C1 segment of cervical spinal cord (tissue), 14 donors: Measurements from ENCODE around the gene NDUFAF3.

ENCODE experiments used
- DNase-seq, 14 donors: peaks; one replicate each; lab custom pipeline; 2025; lab: John Stamatoyannopoulos, UW

NDUFAF3 gene

DNA sequence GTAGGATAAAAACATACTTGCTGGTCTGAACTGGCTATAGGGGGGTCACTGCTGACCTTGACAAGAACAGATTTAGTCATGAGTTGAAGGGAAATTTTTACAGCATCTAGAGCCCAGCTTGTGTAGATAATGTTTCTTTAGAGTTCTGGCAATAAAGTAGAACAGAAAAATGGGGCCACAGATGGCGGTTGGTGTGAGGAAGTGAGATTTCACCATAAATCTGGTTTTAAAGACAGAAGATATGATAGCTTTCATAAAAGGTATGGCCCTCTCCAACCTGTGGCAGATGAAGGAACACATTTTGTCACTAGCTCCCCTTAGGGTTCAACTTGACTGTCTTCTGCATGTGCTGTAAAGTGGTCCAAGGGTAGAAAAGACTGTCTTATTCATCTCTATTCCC, 31.6 kb downstream of the NDUFAF3 start:
- DNase-seq = no peak

DNA sequence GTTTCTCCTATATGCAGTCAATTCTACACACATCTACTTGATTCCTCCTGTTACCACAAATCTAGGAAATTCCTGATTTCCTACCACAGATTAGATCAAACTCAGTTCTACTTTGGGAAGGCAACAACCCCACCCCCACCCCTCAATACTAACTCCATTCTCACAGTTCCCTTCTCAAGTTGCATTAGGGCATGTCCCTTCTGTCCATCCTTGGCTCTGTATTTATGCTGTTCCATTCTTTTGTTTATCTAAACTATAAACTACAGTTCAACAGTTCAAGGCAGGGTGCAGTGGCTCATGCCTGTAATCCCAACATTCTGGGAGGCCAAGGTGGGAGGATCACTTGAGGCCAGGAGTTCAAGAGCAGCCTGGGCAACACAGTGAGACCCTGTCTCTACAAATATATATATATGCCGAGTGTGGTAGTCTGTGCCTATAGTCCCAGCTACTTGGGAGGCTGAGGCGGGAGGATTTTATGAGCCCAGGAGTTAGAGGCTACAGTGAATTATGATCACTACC, 32.5 kb downstream of the NDUFAF3 start:
- no peak for DNase-seq

DNA sequence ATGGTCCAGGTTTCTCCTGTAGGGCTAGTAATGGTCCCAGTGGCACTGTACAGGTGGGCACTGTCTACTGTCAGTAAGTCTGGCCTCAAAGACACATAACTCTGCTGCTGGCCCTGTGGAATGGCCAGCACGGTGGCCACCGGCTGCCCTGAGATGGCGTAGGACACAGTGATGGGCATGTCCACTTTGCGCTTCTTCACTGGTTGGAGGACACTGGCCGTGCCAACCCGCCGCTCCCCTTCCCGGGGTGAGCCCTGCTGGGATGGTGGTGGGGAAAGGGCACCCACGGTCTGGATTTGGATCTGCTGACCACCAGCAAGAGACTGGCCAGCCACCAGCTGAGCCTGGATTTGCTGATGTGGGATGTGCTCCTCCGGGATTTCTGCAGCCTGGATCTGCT, 35.3 kb downstream of the NDUFAF3 start:
- DNase-seq = no peak

DNA sequence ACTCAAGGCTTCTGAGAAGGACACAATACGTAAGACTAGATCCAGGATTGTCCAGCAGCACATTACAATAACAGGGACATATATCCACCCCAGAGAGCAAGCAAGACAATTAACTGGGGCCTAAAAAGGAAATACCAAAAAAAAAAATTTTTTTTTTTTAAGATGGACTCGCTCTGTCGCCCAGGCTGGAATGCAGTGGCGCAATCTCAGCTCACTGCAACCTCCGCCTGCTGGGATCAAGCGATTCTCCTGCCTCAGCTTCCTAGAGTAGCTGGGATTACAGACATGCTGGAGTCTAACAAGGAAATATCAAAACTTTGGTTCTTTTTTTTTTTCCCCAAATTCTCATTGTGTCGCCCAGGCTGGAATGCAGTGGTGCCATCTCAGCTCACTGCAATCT, 36.1 kb downstream of the NDUFAF3 start:
- DNase-seq = no peak
